HepG2 (cell line): ENCODE measurements around the gene PRKCE. TPM values are rescaled to one million over a fixed set of nuclear protein-coding genes. Genes with fewer than 3 reads are reported as not detected.

Source experiments
- ATAC-seq: fragments of 200-7000 bp; cut with Tn5 transposase; 3 replicates; pipeline ENCODE4 v1.9.1; 2020; ENCODE audit warnings: mild to moderate bottlenecking, moderate library complexity
- BruUV-seq: library from RNA; stranded (reverse); fragments of 400-500 nt; replicated peaks from 2 replicates; lab custom pipeline; 2021; lab: Mats Ljungman, UMichigan
- CTCF ChIA-PET: fragments of 300-600 bp; formaldehyde crosslinking; extraction: SDS; loops from one replicate; lab custom pipeline; 2021; ENCODE audit warnings: low total read pairs, inconsistent platforms, low intra/inter-chr PET ratio; lab: Yijun Ruan, JAX
- POLR2A ChIA-PET: fragments of 350-600 bp; sonication (Branson Sonifier 250); formaldehyde crosslinking; loops from one replicate; lab custom pipeline; 2020; ENCODE audit warnings: antibody characterized with exemption, inconsistent platforms; lab: Yijun Ruan, JAX
- DNase-seq: peaks from one replicate; pipeline ENCODE4 v3.0.0-alpha.2; 2015; ENCODE audit warnings: low spot score
- FAIRE-seq: peaks from 3 replicates; lab custom pipeline; 2011; peaks lifted over from hg19 to GRCh38; lab: Jason Lieb, UNC
- H2AFZ ChIP-seq: one replicate; pipeline ENCODE4 v1.6.1; 2011; ENCODE audit warnings: low read length, inconsistent platforms
- H3K27ac ChIP-seq: fragments of 300-600 bp; 3 replicates; pipeline ENCODE4 v1.8.0; 2011; ENCODE audit warnings: mixed run types, mild to moderate bottlenecking, mixed read lengths, low read length, inconsistent platforms; ENCODE audit not compliant: insufficient read depth; ENCODE audit errors: extremely low read length
- H3K27me3 ChIP-seq, 2 experiments: fragments of 200-600 bp in 1 of 2; 2 replicates in 1 of 2; 3 replicates in 1 of 2; pipeline versions ENCODE4 v1.6.0 to v1.8.0; 2011; ENCODE audit warnings: low read length in 2 of 2, mild to moderate bottlenecking in 2 of 2, moderate library complexity in 2 of 2, inconsistent platforms in 1 of 2; ENCODE audit not compliant: insufficient read depth in 2 of 2, control insufficient read depth in 1 of 2
- H3K36me3 ChIP-seq, 2 experiments: fragments of 200-600 bp in 1 of 2; replicated peaks in 1 of 2; 2 replicates in 1 of 2; 3 replicates in 1 of 2; pipeline versions ENCODE4 v1.5.1 to v1.8.0; 2011; ENCODE audit warnings: low read length in 2 of 2, inconsistent platforms in 1 of 2; ENCODE audit not compliant: insufficient read depth in 2 of 2, control insufficient read depth in 1 of 2
- H3K4me1 ChIP-seq: 2 replicates; pipeline ENCODE4 v1.5.1; 2012; ENCODE audit warnings: low read length, inconsistent platforms; ENCODE audit not compliant: insufficient read depth
- H3K4me2 ChIP-seq: 2 replicates; pipeline ENCODE4 v1.6.0; 2011; ENCODE audit warnings: low read depth, low read length, inconsistent platforms
- H3K4me3 ChIP-seq, 3 experiments: fragments of 200-600 bp in 1 of 3; sonication (generic), shearing (Covaris generic) in 1 of 3; replicated peaks in 1 of 3; 2 replicates each; pipeline ENCODE4 v1.5.1; 2011 to 2016; ENCODE audit warnings: low read length in 3 of 3, inconsistent platforms in 2 of 3, low read depth in 2 of 3, mild to moderate bottlenecking in 2 of 3, control low read depth in 1 of 3, mixed read lengths in 1 of 3; ENCODE audit not compliant: insufficient read depth in 1 of 3
- H3K79me2 ChIP-seq: one replicate; pipeline ENCODE4 v1.6.1; 2011; ENCODE audit warnings: low read length, inconsistent platforms; ENCODE audit not compliant: insufficient read depth
- H3K9ac ChIP-seq: 2 replicates; pipeline ENCODE4 v1.6.0; 2011; ENCODE audit warnings: mild to moderate bottlenecking, low read depth, low read length, inconsistent platforms; ENCODE audit not compliant: insufficient read depth
- H3K9me3 ChIP-seq: 2 replicates; pipeline ENCODE4 v1.5.1; 2012; ENCODE audit warnings: mild to moderate bottlenecking, low read length
- H4K20me1 ChIP-seq: 2 replicates; pipeline ENCODE4 v1.6.0; 2011; ENCODE audit warnings: inconsistent platforms, mild to moderate bottlenecking, low read length, moderate library complexity; ENCODE audit not compliant: insufficient read depth
- ESRRA ChIP-seq: sonication (generic); formaldehyde crosslinking; IDR thresholded peaks from 2 replicates; pipeline ENCODE4 v1.5.1; 2020; ENCODE audit warnings: mild to moderate bottlenecking, low read depth, missing genetic modification reagents
- POLR2G ChIP-seq: fragments of 200-400 bp; formaldehyde crosslinking; IDR thresholded peaks from 2 replicates; pipeline ENCODE4 v1.6.1; 2018; ENCODE audit warnings: mild to moderate bottlenecking, low read depth, low read length, moderate library complexity
- RORA ChIP-seq: sonication (generic); formaldehyde crosslinking; IDR thresholded peaks from 2 replicates; pipeline ENCODE4 v1.5.0; 2020; ENCODE audit warnings: mild to moderate bottlenecking, missing genetic modification reagents, moderate library complexity
- TCF7 ChIP-seq: sonication (generic); IDR thresholded peaks from 2 replicates; pipeline ENCODE4 v1.6.1; 2016; ENCODE audit warnings: antibody characterized with exemption, low read depth
- WGBS: methylation state at CpG from one replicate; pipeline ENCODE4 v1.1.6; 2017; ENCODE audit warnings: low lambda C conversion rate; 5-methylcytosine and 5-hydroxymethylcytosine counted together
- in situ Hi-C: cut with HindIII; loops from 2 replicates; pipeline ENCODE4 v1.10.0; 2017; ENCODE audit warnings: low pct_unique_long_range_greater_than_20kb; ENCODE audit not compliant: extremely low pct_ligation_motif_present
- intact Hi-C: fragments of 100-400 bp; cut with micrococcal nuclease; formaldehyde crosslinking; loops from one replicate; pipeline ENCODE4 v1.10.0; 2022; ENCODE audit not compliant: unreplicated experiment
- polyA plus RNA-seq, 8 experiments: library from polyadenylated mRNA; depleted of rRNA in 3 of 8; stranded (reverse) in 7 of 8; unstranded in 1 of 8; fragments of >200 nt; fragmentation: Illumina TruSeq in 4 of 8; extraction: Trizol in 4 of 8; gene quantifications; 2 replicates each; pipeline versions ENCODE4 v1.2.1 to v1.2.3, GENCODE V29; 2011 to 2016; ENCODE audit warnings: low read depth in 4 of 8, missing spikeins in 1 of 8, mixed read lengths in 1 of 8; ENCODE audit not compliant: insufficient read depth in 1 of 8
- total RNA-seq, 5 experiments: library from RNA; depleted of rRNA; stranded (reverse); fragments of >200 nt; fragmentation: Illumina TruSeq; extraction: Trizol; gene quantifications; 2 replicates each; pipeline ENCODE4 v1.2.3, GENCODE V29; 2016; ENCODE audit warnings: low read depth in 1 of 5
- TF ChIP-seq, protein P1 (sequence below): sonication (generic); formaldehyde crosslinking; conservative IDR thresholded peaks from 2 replicates; pipeline ENCODE4 v1.8.0; 2022; ENCODE audit warnings: mild to moderate bottlenecking, moderate library complexity, missing genetic modification reagents
- TF ChIP-seq, protein P2 (sequence below): IDR thresholded peaks from 2 replicates; pipeline ENCODE4 v1.6.1; 2018; ENCODE audit warnings: missing genetic modification reagents, mild to moderate bottlenecking, missing compliant biosample characterization
- TF ChIP-seq, protein P3 (sequence below): sonication (generic); formaldehyde crosslinking; IDR thresholded peaks from one replicate; pipeline ENCODE4 v1.5.1; 2020; ENCODE audit warnings: mild to moderate bottlenecking, missing genetic modification reagents; ENCODE audit errors: not compliant biosample characterization

Gene PRKCE
- total and polyA plus RNA-seq, 2 of the 13 experiments (the other 11 are each of a cell fraction or from before 2014, with no cell fraction given), result 1.0 to 3.9 TPM

GRCh38 chr2:46042711-46043110 lies 391.2 kb downstream of the PRKCE start:
- intact Hi-C loops (no loop called here), in situ Hi-C loops (no loop called here)
- no peaks in the 10 kb centered on the region for H3K79me2 ChIP-seq
- no peak for FAIRE-seq
- H3K9ac ChIP-seq, result no peak overlapping the region
- no peak overlapping the region for H3K4me3 ChIP-seq
- ATAC-seq, result no peak
- H3K4me2 ChIP-seq, result peak overlapping the region; percentile 48; the same call in 1 of the 2 replicates
- WGBS, result 89% methylated on average over 3 of the region's 3 CpGs
- DNase-seq, result no peak
- POLR2A ChIA-PET, result no interaction called here
- H3K27me3 ChIP-seq, result no peaks in the 10 kb centered on the region
- no peak overlapping the region for H3K27ac ChIP-seq
- H4K20me1 ChIP-seq, result no peaks in the 10 kb centered on the region
- no peaks in the 10 kb centered on the region for H3K36me3 ChIP-seq
- peaks cover 54% of the 10 kb centered on the region for H3K4me1 ChIP-seq
- no TSS peak for BruUV-seq
- H2AFZ ChIP-seq, result no peak overlapping the region
- H3K9me3 ChIP-seq, result no peaks in the 10 kb centered on the region
- CTCF ChIA-PET, result no interaction called here
- TF ChIP-seq POLR2G, result no peak
- 0 out of 2 replicates have a peak, but pooled peaks have one; percentile 64 for TF ChIP-seq RORA (CRISPR knock-in tag)
- TF ChIP-seq, protein P1, sequence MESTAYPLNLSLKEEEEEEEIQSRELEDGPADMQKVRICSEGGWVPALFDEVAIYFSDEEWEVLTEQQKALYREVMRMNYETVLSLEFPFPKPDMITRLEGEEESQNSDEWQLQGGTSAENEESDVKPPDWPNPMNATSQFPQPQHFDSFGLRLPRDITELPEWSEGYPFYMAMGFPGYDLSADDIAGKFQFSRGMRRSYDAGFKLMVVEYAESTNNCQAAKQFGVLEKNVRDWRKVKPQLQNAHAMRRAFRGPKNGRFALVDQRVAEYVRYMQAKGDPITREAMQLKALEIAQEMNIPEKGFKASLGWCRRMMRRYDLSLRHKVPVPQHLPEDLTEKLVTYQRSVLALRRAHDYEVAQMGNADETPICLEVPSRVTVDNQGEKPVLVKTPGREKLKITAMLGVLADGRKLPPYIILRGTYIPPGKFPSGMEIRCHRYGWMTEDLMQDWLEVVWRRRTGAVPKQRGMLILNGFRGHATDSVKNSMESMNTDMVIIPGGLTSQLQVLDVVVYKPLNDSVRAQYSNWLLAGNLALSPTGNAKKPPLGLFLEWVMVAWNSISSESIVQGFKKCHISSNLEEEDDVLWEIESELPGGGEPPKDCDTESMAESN (CRISPR knock-in tag), result 0 out of 2 replicates have a peak, but pooled peaks have one; percentile 34

DNA sequence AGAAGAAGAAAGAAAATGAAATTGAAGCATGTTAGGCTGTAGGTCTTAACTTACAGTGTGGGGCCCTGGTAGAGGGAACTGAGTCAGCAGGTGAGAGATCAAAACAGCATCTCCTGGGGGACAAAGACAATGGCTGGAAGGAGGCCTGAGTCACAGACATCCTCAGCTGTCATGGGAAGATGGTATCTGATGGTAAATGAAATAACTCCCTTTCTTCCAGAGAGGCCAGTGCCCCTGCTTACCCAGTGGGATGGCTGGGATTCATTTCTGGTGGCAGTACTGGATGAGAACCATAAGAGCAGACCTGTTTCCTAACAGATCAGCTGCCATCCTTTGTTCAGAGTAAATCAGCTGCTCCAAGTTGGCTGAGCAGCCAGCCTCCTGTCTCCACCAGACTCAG lies 394.4 kb downstream of the PRKCE start:
- H3K9ac ChIP-seq, result no peak overlapping the region
- BruUV-seq, result no TSS peak
- FAIRE-seq (no peak), ATAC-seq (no peak), DNase-seq (no peak)
- in situ Hi-C loops (no loop called here), intact Hi-C loops (no loop called here)
- no peak overlapping the region for H3K27ac ChIP-seq
- no peak overlapping the region for H3K4me3 ChIP-seq
- no peaks in the 10 kb centered on the region for H3K36me3 ChIP-seq
- no peaks in the 10 kb centered on the region for H3K9me3 ChIP-seq
- no peaks in the 10 kb centered on the region for H3K27me3 ChIP-seq
- H3K4me2 ChIP-seq, result no peak overlapping the region
- H3K4me1 ChIP-seq, result peaks cover 22% of the 10 kb centered on the region
- no peak overlapping the region for H2AFZ ChIP-seq
- no peaks in the 10 kb centered on the region for H4K20me1 ChIP-seq
- ChIA-PET CTCF (no interaction called here), POLR2A (no interaction called here)
- H3K79me2 ChIP-seq, result no peaks in the 10 kb centered on the region
- TF ChIP-seq ESRRA (CRISPR knock-in tag) (no peak), TCF7 (no peak)
- TF ChIP-seq, protein P2, sequence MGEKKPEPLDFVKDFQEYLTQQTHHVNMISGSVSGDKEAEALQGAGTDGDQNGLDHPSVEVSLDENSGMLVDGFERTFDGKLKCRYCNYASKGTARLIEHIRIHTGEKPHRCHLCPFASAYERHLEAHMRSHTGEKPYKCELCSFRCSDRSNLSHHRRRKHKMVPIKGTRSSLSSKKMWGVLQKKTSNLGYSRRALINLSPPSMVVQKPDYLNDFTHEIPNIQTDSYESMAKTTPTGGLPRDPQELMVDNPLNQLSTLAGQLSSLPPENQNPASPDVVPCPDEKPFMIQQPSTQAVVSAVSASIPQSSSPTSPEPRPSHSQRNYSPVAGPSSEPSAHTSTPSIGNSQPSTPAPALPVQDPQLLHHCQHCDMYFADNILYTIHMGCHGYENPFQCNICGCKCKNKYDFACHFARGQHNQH (CRISPR knock-in tag), result no peak
- TF ChIP-seq, protein P3, sequence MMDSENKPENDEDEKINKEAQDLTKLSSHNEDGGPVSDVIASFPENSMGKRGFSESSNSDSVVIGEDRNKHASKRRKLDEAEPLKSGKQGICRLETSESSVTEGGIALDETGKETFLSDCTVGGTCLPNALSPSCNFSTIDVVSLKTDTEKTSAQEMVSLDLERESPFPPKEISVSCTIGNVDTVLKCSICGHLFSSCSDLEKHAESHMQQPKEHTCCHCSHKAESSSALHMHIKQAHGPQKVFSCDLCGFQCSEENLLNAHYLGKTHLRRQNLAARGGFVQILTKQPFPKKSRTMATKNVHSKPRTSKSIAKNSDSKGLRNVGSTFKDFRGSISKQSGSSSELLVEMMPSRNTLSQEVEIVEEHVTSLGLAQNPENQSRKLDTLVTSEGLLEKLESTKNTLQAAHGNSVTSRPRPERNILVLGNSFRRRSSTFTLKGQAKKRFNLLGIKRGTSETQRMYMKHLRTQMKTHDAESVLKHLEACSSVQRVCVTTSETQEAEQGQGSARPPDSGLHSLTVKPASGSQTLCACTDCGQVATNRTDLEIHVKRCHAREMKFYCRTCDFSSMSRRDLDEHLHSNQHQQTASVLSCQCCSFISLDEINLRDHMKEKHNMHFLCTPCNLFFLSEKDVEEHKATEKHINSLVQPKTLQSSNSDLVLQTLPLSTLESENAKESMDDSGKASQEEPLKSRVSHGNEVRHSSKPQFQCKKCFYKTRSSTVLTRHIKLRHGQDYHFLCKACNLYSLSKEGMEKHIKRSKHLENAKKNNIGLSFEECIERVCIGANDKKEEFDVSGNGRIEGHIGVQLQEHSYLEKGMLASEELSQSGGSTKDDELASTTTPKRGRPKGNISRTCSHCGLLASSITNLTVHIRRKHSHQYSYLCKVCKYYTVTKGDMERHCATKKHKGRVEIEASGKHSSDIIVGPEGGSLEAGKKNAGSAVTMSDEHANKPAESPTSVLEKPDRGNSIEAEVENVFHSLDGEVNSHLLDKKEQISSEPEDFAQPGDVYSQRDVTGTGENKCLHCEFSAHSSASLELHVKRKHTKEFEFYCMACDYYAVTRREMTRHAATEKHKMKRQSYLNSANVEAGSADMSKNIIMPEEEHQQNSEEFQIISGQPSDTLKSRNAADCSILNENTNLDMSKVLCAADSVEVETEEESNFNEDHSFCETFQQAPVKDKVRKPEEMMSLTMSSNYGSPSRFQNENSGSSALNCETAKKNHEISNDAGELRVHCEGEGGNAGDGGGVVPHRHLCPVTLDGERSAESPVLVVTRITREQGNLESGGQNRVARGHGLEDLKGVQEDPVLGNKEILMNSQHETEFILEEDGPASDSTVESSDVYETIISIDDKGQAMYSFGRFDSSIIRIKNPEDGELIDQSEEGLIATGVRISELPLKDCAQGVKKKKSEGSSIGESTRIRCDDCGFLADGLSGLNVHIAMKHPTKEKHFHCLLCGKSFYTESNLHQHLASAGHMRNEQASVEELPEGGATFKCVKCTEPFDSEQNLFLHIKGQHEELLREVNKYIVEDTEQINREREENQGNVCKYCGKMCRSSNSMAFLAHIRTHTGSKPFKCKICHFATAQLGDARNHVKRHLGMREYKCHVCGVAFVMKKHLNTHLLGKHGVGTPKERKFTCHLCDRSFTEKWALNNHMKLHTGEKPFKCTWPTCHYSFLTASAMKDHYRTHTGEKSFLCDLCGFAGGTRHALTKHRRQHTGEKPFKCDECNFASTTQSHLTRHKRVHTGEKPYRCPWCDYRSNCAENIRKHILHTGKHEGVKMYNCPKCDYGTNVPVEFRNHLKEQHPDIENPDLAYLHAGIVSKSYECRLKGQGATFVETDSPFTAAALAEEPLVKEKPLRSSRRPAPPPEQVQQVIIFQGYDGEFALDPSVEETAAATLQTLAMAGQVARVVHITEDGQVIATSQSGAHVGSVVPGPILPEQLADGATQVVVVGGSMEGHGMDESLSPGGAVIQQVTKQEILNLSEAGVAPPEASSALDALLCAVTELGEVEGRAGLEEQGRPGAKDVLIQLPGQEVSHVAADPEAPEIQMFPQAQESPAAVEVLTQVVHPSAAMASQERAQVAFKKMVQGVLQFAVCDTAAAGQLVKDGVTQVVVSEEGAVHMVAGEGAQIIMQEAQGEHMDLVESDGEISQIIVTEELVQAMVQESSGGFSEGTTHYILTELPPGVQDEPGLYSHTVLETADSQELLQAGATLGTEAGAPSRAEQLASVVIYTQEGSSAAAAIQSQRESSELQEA (CRISPR knock-in tag), result no peak
